EL (cell line): Measurements from ENCODE around the gene PHACTR1.

ENCODE experiments used
- DNase-seq: peaks from one replicate; pipeline ENCODE4 v3.0.0-alpha.2; 2016

PHACTR1 gene

DNA sequence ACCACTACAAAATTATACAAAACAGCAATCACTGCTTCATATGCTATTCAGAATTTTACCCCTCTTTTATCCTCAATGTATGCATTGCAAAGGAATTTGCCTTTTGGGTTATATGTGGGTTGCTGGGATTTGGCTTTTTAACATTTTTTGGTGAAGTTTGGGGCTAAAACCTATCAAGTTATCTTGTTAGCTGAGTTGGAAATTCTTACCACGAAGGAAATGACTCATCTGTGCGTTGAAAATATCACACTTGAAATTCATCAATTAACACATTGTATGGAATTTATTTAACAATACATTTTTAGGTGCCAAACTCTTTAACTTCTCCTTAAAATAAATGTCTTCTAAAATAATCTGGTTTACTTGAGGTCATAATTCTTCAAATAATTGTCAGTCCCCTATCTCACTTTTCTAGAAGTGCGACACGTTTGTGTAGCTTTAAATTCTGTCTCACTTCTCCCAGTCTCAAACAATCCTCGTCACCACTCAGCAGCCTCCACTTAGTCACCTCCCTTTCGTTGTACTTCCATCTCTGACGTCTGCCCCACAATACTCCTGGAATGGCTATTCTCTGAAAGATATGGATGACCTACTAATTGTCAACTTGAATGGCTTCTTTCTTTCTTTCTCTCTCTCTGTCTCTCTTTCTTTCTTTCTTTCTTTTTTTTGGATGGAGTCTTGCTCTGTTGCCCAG lies 88.5 kb downstream of the PHACTR1 start:
- peak; percentile 16 for DNase-seq

DNA sequence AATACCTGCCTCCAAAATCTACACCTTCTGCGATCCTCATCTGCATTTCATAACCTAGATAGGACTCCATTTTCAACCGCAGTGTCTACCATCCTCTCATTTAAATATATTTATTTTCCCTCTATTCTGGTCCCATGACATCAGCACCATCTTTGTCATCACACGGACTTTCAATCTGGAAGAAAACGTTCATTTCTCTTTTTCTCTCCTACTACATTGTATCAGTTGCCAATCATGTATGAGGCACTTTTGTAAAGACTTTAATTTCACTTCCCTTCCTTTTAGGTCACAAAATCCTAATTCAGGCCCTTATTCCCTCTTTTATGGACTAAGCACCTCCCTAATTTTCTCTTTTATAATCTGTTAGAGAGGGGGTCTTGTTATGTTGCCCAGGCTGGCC lies 89.6 kb downstream of the PHACTR1 start:
- DNase-seq = no peak

DNA sequence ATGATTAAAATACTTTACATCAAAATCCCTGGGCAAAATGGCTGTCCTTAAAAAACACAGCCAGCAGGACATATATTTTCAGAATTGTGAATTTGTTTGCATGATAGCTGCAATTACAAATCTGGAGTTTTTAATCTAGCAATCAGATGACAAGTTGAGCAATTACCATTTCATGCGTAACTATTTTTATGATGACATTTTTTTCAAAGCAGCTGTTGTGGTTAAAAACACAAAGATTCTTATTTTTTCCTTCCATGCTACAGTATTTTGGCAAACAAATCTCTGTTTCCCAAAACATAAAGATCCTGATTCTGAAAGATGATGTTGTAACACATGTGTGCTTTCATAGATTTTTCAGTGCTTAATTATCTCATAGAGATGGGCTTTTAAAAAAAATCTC lies 90.2 kb downstream of the PHACTR1 start:
- no peak for DNase-seq

DNA sequence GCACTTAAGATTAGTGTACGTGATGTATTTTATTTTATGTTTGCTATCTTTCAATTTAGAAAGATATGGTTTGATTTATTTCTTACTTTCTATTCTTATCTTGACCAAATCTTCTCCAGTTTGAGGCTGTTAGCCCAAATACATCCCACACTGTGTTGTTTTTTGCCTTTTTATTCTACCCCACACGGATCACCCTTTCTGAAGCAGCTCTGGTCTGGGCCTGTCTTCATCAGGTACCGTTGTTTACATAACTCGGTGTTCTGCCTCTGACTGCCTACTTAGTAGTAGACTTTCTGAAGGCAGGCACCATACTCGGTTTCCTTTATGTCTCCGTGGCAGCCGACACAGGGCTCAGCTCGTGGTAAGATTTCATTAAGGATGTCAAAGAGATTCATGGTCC lies 95.0 kb downstream of the PHACTR1 start:
- DNase-seq = no peak

DNA sequence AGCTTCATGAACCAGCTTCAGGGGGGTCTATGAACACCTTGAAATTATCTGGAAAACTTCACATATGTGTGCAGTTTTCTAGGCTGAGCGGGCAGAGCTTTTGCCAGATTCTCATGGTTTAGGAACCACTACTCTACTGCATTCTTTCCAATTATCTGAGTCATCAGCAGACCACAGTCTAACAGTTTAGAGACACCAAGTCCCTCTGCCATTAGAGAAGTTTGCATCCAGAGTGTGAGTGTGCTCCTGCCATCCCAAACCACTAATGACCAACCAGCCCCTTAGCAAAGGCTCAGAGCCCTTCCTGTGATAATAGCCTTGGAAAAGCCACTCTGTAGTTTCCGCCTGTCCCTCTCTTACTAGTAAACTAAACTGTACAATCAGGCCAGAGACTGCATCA lies 96.8 kb downstream of the PHACTR1 start:
- peak; percentile 82 for DNase-seq

DNA sequence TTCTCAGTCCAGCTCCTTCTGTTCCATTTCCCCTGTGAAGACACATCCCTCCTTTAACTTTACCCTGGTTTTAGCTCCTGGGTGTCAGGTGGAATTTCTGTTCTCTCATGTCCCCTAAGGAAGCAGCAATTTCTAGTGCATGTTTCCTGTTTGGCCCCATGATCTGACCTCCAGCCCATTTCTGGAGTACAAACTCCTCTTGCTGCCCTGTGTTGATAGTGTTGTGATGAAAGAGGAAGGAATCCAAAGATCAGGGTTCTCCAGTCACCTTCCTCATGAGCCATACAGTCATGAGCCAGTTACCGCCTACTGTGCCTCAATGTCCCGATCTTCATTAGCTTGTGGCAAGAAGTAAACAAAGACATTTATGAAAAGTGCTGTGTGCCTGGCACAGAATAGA lies 97.4 kb downstream of the PHACTR1 start:
- no peak for DNase-seq

DNA sequence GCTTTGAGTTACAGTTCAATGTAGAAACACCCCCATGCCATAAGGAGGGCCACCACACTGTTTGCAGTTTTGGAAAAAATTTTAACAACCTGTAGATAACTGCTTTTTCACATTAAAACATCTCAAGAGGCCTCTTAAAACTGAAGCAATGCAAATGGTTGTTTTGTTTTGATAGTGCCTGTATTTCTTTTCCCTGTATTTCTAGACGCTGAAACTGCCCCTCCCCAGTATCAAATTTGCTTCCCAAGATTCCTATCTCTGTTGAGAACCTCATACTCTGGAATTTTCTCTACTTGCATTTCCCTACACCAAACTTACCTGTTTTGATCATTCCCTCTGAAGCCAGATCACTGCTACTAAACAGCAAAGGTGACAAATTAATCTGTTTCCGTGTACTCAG lies 98.5 kb downstream of the PHACTR1 start:
- DNase-seq = no peak

DNA sequence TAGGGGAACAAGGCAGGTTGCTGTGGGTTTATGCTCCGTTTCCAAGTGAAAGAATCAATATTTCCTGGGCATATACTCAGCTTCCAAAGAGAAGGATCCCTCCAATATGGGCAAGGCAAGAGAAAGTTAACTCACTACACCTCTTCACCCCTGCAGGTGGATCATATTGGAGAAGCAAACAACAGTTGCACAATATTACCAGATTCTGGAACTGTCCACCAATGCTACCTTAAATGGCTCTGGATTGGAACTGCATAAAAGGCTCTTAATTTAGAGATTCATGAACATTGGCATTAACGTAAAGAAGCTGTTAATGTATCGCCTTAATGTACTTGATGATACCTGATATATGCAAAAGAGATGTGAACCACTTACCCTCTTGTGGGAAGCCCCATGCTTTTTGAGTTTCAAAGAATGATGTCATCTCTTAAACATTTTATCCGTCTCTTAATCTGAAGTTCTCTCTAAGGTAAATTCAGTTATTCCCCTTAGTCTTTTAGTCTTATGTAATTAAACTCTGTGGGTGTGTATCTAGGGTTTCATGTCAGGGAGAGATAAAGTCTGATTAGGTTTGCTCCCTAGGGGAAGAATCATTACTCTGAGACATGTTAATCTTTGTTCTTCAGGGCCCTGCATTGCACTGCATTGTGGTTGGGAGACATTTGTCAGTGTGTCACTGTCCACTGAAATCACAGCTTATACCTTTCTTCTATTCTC lies 99.5 kb downstream of the PHACTR1 start:
- peak; percentile 7 for DNase-seq

DNA sequence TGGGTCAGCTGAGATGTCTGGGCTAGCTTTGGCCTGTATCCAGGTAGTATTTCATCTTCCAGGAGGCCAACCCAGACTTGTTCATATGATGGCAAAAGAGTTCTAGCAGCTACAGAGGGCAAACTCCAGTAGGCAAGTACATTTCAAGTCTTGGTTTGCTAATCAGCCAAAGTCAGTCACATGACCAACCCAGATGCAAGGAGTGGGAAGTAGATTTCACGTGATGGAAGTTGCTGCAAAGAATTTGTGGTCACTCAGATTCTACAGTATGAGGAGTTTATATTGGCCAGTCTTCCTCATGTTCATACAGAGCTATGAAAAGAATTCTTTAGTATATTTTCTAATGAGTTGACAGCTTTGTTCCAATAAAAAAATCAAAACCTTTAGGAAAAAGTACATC lies 101.8 kb downstream of the PHACTR1 start:
- DNase-seq = peak; percentile 12

DNA sequence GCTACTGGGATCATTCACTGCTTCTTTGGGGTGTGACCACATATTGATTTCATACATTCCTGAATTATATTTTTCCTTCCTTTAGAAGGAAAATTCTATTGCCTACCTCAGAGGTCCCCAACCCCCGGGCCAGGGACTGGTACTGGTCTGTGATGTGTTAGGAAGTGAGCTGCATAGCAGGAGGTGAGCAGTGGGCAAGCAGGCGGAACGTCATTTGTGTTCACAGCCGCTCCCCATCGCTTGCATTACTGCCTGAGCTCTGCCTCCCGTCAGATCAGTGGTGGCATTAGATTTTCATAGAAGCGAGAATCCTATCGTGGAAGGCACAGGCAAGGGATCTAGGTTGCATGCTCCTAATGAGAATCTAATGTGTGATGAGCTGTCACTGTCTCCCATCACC lies 107.3 kb downstream of the PHACTR1 start:
- DNase-seq = no peak

DNA sequence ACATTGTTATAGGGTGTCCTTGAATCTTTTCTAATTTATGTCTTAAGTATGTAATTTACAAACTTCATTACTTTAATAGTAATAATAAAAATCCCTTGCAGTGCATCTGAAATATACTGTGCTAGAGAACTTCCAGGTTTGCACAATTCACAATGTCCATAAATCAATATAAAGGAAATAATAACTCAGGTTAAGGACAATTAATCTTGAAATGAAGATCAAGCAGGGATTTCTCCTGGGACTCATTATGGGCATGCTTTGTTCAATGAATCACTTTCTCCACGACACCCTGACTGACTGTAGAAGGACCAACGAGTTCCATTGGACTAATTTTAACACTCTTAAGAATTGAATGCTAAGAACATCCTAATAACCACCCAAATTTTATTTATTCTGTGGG lies 110.0 kb downstream of the PHACTR1 start:
- DNase-seq = no peak

DNA sequence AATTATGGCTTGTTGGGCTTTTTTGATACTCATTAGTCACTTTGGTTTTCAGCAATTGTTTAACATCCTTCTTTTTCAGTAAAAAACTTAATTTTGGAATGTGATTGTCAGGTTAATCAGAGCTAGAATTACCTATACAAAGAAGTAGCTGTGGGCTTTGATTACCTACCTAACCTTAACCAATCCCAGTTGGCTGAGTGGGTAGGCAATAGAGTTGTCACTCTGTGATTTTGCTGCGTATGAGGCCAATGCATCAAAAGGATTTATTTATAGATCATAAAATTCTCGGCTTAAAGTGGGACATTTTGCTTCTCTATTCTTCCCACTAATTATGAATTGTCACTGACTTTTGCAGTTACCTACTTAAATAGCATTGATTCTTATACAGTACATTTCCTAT lies 111.4 kb downstream of the PHACTR1 start:
- DNase-seq = no peak

DNA sequence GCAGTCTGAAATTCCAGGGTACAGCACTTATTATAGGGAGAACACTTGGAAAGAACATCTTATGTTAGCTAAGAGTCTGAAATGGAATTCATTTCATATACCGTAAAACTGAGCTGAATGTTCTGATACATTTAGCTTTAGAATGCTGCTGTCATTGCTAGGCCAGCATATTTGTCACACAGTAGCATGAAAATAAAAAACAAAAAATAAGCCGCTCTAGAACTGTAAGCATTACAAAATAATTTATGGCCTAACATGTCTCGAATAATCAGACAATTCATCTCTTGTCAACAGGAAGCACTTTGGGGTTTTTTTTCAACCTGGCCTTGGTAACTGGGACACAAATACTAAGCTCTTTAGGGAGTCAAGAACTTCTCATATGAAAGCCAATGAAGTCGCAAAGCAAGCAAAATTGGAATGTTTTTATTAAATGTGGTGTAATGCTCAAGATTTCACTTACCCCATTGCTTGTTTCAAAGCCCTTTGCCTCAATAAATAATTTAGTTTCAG lies 115.7 kb downstream of the PHACTR1 start:
- no peak for DNase-seq

DNA sequence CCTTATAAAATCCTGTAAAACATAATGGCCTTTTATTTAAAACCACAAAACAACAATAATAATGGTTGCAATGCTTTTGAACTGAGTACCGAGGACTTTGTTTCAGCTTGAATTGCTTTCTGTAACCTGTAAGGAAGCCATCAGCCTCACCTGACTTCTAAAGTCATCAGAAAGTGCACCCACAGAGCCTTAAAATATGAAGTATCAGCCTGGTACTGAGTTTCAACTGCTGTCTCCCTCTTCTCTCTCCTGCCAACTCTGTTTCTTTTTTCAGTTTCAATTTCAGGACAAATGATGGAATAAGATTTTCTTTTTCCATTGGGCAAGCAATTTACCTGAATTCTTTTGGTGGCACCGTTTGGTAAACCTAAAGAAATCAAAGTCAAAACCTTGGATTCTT lies 119.4 kb downstream of the PHACTR1 start:
- no peak for DNase-seq

DNA sequence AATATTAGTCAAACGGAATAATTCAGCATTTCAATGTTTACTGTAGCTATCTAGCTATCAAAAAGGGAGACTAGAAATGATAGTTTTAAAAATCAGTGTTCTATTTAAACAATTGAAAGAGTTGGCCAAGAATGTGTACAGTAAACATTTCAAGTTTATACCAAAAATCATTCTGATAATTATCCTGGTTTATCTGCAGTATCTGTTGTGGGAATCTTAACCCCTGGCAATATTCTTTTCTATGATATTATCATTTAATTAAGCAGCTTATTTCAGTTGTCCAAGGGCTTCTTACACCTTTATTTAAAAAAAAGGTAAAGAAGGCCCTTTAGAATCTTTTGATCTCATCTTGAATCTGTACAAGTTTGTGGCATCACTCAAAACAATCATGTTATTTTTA lies 125.1 kb downstream of the PHACTR1 start:
- no peak for DNase-seq

DNA sequence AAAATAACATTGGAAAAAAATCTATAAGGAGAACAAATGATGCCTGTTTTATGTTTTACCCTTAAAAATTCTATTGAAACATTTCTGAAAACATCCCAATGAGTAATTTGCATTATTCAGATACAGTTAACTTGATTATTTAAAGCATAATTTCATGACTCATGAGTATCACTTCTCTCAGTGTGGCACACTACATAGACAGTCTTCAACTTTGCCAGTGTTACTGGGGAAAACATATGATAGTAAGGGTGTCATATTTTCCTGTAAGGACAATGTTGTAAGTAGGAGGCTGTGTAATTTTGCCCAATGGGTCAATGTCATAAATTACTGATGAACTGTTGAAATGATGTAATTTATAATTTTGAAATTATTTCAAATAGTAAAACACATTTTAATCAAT lies 125.5 kb downstream of the PHACTR1 start:
- DNase-seq = peak; percentile 20

DNA sequence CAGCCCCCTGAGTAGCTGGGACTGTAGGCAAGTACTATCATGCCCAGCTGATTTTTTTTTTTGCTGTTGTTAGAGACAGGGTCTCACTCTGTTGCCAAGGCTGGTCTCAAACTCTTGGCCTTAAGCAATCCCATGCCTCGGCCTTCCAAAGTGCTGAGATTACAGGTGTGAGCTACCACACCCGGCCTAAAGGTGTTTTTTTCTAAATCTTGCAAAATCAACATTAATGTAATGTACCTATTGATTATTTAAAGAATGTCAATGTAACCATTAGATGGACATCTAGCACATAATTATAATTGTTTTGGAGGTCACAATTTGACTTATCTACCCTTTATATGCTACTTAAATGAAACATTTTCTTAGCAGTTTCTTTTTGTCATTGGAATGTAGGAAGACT lies 126.1 kb downstream of the PHACTR1 start:
- DNase-seq = no peak

DNA sequence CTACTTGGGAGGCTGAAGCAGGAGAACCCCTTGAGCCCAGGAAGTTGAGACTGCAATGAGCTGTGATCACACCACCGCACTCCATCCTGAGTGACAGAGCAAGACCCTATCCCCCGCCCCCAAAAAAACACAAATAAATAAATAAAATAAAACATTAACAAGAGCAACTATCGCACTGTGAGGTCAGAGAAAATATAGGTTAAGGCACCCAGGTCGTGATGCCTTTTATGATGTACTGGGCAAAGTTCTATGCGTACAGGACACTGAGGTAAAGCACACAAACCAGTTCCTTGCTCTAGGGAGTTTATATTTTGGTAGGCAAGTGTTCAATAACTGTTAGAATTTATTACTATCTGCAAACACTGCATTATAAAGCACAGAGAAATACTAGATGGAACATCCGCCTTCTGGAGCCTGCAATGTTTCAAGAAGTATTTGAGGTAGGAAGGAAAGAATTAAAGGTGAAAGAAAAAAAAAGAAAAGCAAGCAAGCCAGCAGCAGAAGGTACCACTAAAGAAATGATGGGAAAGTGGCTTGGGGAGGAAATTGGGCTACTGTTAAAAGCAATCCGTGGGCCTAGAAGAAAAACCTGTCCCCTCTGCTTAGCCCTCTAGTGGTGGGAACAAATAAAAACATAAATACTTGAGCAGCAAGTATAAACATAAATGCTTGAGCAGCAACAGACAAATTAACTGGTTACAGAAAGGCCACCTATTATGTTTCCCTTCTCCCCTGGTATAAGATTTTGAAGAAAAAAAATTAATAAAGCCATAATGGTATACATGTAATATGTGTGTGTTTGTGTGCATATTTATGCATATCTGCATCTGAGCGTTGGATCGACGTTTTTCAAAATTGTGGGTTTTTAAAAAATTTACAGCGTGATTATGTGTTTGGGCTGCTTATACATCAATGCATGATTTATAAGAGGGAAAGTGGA lies 128.0 kb downstream of the PHACTR1 start:
- peak; percentile 43 for DNase-seq

DNA sequence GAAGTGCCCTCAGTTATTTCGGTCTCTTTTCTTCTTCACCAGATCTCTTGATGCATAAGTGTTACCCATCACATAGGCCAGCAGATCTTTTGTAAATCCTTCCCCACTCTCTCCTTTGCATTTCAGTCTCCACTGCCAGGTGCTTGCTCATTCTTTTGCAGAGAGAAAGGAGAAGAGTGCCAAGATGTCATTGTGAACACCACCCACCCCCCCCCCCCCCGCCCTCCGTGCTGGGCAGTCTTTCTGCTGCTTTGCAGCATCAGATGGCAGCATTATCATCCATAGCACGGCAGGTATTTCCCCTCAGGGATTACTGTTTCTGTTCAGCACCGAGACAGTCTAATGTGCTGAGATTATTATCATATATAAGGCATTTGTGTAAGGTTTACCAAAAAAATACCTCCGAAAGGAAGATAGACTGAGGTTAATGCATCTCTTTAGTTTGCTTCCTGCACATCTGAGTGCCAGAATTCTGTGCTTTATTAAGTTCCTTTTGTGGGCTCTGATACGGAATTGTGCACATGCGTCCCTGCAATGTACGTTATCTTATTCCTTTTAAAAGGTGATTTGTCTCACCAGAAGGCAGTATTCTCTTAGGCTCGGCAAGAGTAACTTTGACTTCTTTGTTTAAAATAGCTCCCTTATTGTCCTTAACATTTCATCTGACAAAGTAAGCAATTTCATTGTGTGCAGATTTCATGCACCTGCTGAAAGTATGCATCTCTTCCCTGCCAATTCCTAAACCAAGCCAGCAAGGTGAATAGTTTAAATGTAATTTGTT lies 128.8 kb downstream of the PHACTR1 start:
- no peak for DNase-seq

DNA sequence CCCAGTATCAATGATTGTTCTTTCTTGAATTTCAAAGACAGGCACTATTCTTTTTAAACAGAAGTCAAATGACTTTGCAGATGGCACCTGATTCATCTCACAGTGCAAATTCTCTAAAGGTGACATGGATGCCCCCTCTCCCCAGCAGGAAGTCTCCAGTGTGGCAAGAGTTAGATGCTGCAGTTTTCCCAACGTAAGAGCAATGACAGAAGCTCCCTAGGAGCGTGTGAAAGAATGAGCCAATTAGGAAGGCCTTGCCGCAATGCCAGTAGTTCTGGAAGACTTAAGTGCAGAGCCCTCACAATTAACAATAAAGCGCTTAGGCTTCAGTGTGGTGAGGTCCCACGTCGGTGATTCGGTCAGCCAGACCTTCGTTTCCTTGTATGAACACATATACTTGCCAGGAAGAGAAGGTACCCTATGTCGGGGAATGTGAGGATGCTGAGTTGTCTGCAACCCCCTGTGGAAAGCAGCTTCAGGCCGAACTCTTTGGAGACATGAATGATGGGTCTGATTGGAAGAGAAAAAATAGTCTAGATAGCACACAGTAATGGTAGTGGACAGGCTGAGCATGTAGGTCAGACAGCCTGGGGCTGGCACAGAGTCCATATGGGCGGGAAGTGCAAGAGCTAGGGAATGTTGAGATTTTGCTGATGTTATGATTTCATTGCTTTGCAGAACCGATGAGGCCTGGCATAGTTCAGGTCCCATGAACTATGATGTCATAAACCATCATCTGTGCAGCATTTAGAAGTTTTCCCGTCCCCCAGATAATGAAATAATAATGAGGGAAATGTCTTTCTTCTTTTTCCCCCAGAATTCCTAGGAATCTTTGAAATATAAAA lies 132.6 kb downstream of the PHACTR1 start:
- peak; percentile 58 for DNase-seq

DNA sequence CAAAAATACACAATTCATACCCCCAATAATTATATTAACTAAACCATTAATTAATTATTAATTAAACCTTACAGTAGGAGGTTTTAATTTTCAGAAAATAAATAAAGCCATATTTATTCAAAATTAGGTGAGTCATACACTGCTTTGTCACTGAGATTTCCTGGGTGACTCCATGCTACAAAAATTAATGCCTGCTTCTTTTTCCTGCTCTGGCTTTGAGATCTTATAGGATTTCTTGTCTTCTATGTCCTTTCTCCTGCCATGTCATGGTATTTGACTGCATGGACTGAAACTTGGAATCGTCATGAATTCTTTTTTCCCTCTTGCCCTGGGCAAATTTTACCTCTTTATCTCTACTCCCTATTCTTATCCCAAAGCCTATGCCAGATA lies 133.2 kb downstream of the PHACTR1 start:
- DNase-seq = peak; percentile 60
